Measurements from ENCODE around the gene FBLL1.

The FBLL1 gene

DNA sequence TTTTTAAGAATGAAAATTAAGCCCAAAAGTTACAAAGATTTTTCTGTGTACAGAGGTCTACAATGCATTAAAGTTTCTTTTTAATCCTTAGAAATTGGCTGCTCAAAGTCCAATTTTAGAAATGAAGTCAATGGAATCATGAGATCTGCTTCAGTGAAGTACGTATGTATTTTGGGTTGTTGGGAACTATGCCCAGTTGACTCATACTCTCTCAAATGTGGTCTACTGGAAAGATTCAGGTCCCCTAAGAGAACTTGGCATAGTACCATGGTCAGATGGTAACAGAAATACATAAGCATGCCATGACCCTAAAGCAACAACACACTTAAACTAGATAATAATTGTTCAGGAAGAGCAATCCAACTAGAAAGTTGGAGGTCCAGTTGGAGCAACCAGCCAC, 23.0 kb downstream of the FBLL1 start:
- TF ChIP-seq, protein P1, sequence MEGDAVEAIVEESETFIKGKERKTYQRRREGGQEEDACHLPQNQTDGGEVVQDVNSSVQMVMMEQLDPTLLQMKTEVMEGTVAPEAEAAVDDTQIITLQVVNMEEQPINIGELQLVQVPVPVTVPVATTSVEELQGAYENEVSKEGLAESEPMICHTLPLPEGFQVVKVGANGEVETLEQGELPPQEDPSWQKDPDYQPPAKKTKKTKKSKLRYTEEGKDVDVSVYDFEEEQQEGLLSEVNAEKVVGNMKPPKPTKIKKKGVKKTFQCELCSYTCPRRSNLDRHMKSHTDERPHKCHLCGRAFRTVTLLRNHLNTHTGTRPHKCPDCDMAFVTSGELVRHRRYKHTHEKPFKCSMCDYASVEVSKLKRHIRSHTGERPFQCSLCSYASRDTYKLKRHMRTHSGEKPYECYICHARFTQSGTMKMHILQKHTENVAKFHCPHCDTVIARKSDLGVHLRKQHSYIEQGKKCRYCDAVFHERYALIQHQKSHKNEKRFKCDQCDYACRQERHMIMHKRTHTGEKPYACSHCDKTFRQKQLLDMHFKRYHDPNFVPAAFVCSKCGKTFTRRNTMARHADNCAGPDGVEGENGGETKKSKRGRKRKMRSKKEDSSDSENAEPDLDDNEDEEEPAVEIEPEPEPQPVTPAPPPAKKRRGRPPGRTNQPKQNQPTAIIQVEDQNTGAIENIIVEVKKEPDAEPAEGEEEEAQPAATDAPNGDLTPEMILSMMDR (IDR thresholded peaks at IDR 0.05; ENCODE audit: borderline replicate concordance, insufficient read depth, low read depth, low read length) = no peak

GRCh38 chr5:168553377-168554130, 24.4 kb downstream of the FBLL1 start:
- H3K4me3 ChIP-seq (ENCODE audit: low read depth, low read length) = no peak overlapping the region
- TF ChIP-seq, protein P1 (IDR thresholded peaks at IDR 0.05; ENCODE audit: borderline replicate concordance, insufficient read depth, low read depth, low read length) = no peak

More for the DNA sequence above, 23.0 kb downstream of the FBLL1 start:
- H3K4me3 ChIP-seq (ENCODE audit: low read depth, low read length) = no peak overlapping the region

- TF ChIP-seq, protein P1 (IDR thresholded peaks at IDR 0.05; ENCODE audit: borderline replicate concordance, insufficient read depth, low read depth, low read length) = no peak
- H3K4me3 ChIP-seq (ENCODE audit: low read depth, low read length) = no peak overlapping the region
These were observed 28.3 kb downstream of the FBLL1 start for GRCh38 chr5:168557389-168557788.

- TF ChIP-seq, protein P1 (IDR thresholded peaks at IDR 0.05; ENCODE audit: borderline replicate concordance, insufficient read depth, low read depth, low read length) = no peak
- H3K4me3 ChIP-seq (ENCODE audit: low read depth, low read length) = no peak overlapping the region
These were observed 33.2 kb downstream of the FBLL1 start for GRCh38 chr5:168562279-168562678.

DNA sequence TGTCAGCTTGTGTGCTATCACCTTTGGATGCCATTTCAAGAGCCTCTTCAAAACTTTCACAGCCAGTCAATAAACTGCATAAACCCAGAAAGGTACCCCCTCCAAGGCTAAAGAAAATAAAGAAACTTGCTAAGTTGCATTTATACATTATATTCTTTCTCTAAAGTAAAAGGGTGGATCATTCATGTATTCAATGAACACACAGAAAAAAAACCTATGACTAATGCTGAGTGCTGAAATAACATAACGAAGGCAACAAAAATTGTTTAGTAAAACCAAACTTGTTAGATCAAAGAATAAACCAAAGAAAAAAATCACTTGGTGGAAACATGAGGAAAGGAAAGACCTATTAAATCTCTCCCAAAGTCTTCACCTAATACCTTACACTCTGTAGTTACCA, 34.9 kb downstream of the FBLL1 start:
- TF ChIP-seq, protein P1 (IDR thresholded peaks at IDR 0.05; ENCODE audit: borderline replicate concordance, insufficient read depth, low read depth, low read length) = no peak
- H3K4me3 ChIP-seq (ENCODE audit: low read depth, low read length) = no peak overlapping the region

- TF ChIP-seq, protein P1 (IDR thresholded peaks at IDR 0.05; ENCODE audit: borderline replicate concordance, insufficient read depth, low read depth, low read length) = no peak
- no peak overlapping the region for H3K4me3 ChIP-seq (ENCODE audit: low read depth, low read length)
These were observed 39.6 kb downstream of the FBLL1 start for GRCh38 chr5:168568738-168569137.
